SKM-1 (cell line): ENCODE measurements around the gene ZC3H12D.
"Not testable (repeated sequence)": the region's sequence is repeated elsewhere in the genome, so short reads cannot be mapped to it uniquely, and the experiment has no call there.

Experiments used
- DNase-seq: peaks from one replicate; lab custom pipeline; 2025; ENCODE audit not compliant: unreplicated experiment; lab: John Stamatoyannopoulos, UW

The ZC3H12D gene

GRCh38 chr6:149483849-149484655 is 762 bp downstream of the ZC3H12D start:
- DNase-seq = no peak

- peak; percentile 79 for DNase-seq
Observed at GRCh38 chr6:149483334-149483725, 1.5 kb downstream of the ZC3H12D start.

- peak; percentile 82 for DNase-seq
Observed at GRCh38 chr6:149482545-149483333, 2.1 kb downstream of the ZC3H12D start.

GRCh38 chr6:149480502-149481280 is 4.1 kb downstream of the ZC3H12D start:
- DNase-seq = no peak

GRCh38 chr6:149478631-149479314 is 6.0 kb downstream of the ZC3H12D start:
- DNase-seq = no peak

GRCh38 chr6:149477544-149477943 is 7.3 kb downstream of the ZC3H12D start:
- no peak for DNase-seq

- DNase-seq = no peak
Observed at GRCh38 chr6:149476789-149477455, 7.9 kb downstream of the ZC3H12D start.

- DNase-seq = no peak
Observed at GRCh38 chr6:149474108-149474935, 10.5 kb downstream of the ZC3H12D start.

- no peak for DNase-seq
Observed at GRCh38 chr6:149473080-149474052, 11.4 kb downstream of the ZC3H12D start.

GRCh38 chr6:149472241-149472640 is 12.6 kb downstream of the ZC3H12D start:
- DNase-seq = no peak

- DNase-seq = no peak
Observed at GRCh38 chr6:149471801-149472200, 13.0 kb downstream of the ZC3H12D start.

- DNase-seq = no peak
Observed at GRCh38 chr6:149470948-149471347, 13.9 kb downstream of the ZC3H12D start.

- no peak for DNase-seq
Observed at GRCh38 chr6:149468179-149468578, 16.6 kb downstream of the ZC3H12D start.

- DNase-seq = no peak
Observed at GRCh38 chr6:149467265-149467664, 17.5 kb downstream of the ZC3H12D start.

- no peak for DNase-seq
Observed at GRCh38 chr6:149464411-149464810, 20.4 kb downstream of the ZC3H12D start.

- DNase-seq = no peak
Observed at GRCh38 chr6:149463781-149464180, 21.0 kb downstream of the ZC3H12D start.

GRCh38 chr6:149462712-149463111 is 22.1 kb downstream of the ZC3H12D start:
- DNase-seq = not testable (repeated sequence)

GRCh38 chr6:149461670-149462069 is 23.1 kb downstream of the ZC3H12D start:
- DNase-seq = no peak
